ENCODE data around the gene PHAX.
"Not testable (repeated sequence)": the region's sequence is repeated elsewhere in the genome, so short reads cannot be mapped to it uniquely, and the experiment has no call there.

PHAX gene, protein sequence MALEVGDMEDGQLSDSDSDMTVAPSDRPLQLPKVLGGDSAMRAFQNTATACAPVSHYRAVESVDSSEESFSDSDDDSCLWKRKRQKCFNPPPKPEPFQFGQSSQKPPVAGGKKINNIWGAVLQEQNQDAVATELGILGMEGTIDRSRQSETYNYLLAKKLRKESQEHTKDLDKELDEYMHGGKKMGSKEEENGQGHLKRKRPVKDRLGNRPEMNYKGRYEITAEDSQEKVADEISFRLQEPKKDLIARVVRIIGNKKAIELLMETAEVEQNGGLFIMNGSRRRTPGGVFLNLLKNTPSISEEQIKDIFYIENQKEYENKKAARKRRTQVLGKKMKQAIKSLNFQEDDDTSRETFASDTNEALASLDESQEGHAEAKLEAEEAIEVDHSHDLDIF

GRCh38 chr5:126600631-126601511 lies at the start of gene PHAX:
PHAX (plus strand) TSS chr5:126600947; CDS start chr5:126600963, 16 bp downstream.
- peak within 1 kb of the TSS; percentile 67 for H3K27ac ChIP-seq (ENCODE audit: low read length)
- H3K9me3 ChIP-seq (ENCODE audit: control insufficient read depth in 1 of 2, low read length in 2 of 2): no peaks in the 10 kb centered on the region
- H3K4me3 ChIP-seq (ENCODE audit: low read depth in 1 of 2, low read length in 2 of 2): peak within 1 kb of the TSS; percentile 90 to 98
- peaks cover 7 to 11% of the 10 kb centered on the region in 2 donors for H3K36me3 ChIP-seq (ENCODE audit: control insufficient read depth in 1 of 2, insufficient read depth in 2 of 2, low read length in 2 of 2)
- H3K27me3 ChIP-seq (ENCODE audit: low read depth, low read length): no peaks in the 10 kb centered on the region
- peaks cover 0 to 24% of the 10 kb centered on the region in 2 donors for H3K4me1 ChIP-seq (ENCODE audit: control insufficient read depth in 1 of 2, insufficient read depth in 2 of 2, low read length in 2 of 2)

- no peaks in the 10 kb centered on the region for H3K9me3 ChIP-seq (ENCODE audit: control insufficient read depth in 1 of 2, low read length in 2 of 2)
- no peaks in the 10 kb centered on the region for H3K27me3 ChIP-seq (ENCODE audit: low read depth, low read length)
- H3K4me1 ChIP-seq (ENCODE audit: control insufficient read depth in 1 of 2, insufficient read depth in 2 of 2, low read length in 2 of 2): no peaks in the 10 kb centered on the region
- no peak overlapping the region for H3K27ac ChIP-seq (ENCODE audit: low read length)
- no peak overlapping the region for H3K4me3 ChIP-seq (ENCODE audit: low read depth in 1 of 2, low read length in 2 of 2)
- H3K36me3 ChIP-seq (ENCODE audit: control insufficient read depth in 1 of 2, insufficient read depth in 2 of 2, low read length in 2 of 2): peaks cover 24 to 59% of the 10 kb centered on the region in 2 donors
These were observed 48.1 kb upstream of the PHAX start for GRCh38 chr5:126552614-126553013.

DNA sequence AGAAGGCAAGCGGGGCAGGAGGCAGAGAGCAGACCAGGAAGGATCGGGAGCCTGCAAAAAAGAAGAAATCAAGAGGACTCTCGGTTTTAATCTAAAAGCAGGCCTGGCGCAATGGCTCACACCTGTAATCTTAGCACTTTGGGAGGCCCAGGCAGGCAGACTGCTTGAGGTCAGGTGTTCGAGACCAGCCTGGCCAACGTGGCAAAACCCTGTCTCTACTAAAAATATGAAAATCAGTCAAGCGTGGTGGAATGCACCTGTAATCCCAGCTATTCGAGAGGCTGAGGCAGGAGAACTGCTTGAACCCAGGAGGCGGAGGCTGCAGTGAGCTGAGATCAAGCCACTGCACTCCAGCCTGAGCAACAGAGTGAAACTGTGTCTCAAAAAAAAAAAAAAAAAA lies 45.6 kb upstream of the PHAX start:
- not testable (repeated sequence) for H3K4me3 ChIP-seq (ENCODE audit: low read depth in 1 of 2, low read length in 2 of 2); H3K9me3 ChIP-seq (ENCODE audit: control insufficient read depth in 1 of 2, low read length in 2 of 2); H3K4me1 ChIP-seq (ENCODE audit: control insufficient read depth in 1 of 2, insufficient read depth in 2 of 2, low read length in 2 of 2); H3K27me3 ChIP-seq (ENCODE audit: low read depth, low read length); H3K27ac ChIP-seq (ENCODE audit: low read length)
- peaks cover 23 to 46% of the 10 kb centered on the region in 2 donors for H3K36me3 ChIP-seq (ENCODE audit: control insufficient read depth in 1 of 2, insufficient read depth in 2 of 2, low read length in 2 of 2)

DNA sequence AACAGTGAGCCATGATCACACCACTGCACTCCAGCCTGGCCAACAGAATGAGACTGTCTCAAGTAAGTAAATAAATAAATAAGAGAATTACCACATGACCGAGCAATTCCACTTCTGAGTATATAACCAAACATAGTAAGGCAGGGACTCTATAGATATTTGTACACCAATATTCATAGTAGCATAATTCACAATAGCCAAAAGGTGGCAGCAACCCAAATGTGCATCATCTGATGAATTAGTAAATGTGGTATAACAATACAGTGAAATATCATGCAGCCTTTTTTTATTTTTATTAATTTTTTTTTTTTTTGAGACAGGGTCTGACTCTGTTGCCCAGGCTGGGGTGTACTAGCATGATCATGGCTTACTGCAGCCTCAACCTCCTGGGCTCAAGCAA lies 38.8 kb upstream of the PHAX start:
- H3K36me3 ChIP-seq (ENCODE audit: control insufficient read depth in 1 of 2, insufficient read depth in 2 of 2, low read length in 2 of 2): peaks cover 9 to 19% of the 10 kb centered on the region in 2 donors
- H3K4me3 ChIP-seq (ENCODE audit: low read depth in 1 of 2, low read length in 2 of 2): no peak overlapping the region
- H3K27ac ChIP-seq (ENCODE audit: low read length): no peak overlapping the region
- H3K27me3 ChIP-seq (ENCODE audit: low read depth, low read length): no peaks in the 10 kb centered on the region
- H3K4me1 ChIP-seq (ENCODE audit: control insufficient read depth in 1 of 2, insufficient read depth in 2 of 2, low read length in 2 of 2): no peaks in the 10 kb centered on the region
- H3K9me3 ChIP-seq (ENCODE audit: control insufficient read depth in 1 of 2, low read length in 2 of 2): no peaks in the 10 kb centered on the region

GRCh38 chr5:126562823-126563222 lies 37.9 kb upstream of the PHAX start:
- H3K36me3 ChIP-seq (ENCODE audit: control insufficient read depth in 1 of 2, insufficient read depth in 2 of 2, low read length in 2 of 2): peaks cover 9 to 19% of the 10 kb centered on the region in 2 donors
- no peak overlapping the region for H3K4me3 ChIP-seq (ENCODE audit: low read depth in 1 of 2, low read length in 2 of 2)
- H3K27me3 ChIP-seq (ENCODE audit: low read depth, low read length): no peaks in the 10 kb centered on the region
- no peaks in the 10 kb centered on the region for H3K9me3 ChIP-seq (ENCODE audit: control insufficient read depth in 1 of 2, low read length in 2 of 2)
- no peak overlapping the region for H3K27ac ChIP-seq (ENCODE audit: low read length)
- H3K4me1 ChIP-seq (ENCODE audit: control insufficient read depth in 1 of 2, insufficient read depth in 2 of 2, low read length in 2 of 2): no peaks in the 10 kb centered on the region

- Histone ChIP-seq H3K36me3 (ENCODE audit: control insufficient read depth in 1 of 2, insufficient read depth in 2 of 2, low read length in 2 of 2) (peaks cover 13 to 26% of the 10 kb centered on the region in 2 donors), H3K27ac (ENCODE audit: low read length) (no peak overlapping the region), H3K27me3 (ENCODE audit: low read depth, low read length) (no peaks in the 10 kb centered on the region), H3K4me3 (ENCODE audit: low read depth in 1 of 2, low read length in 2 of 2) (no peak overlapping the region), H3K4me1 (ENCODE audit: control insufficient read depth in 1 of 2, insufficient read depth in 2 of 2, low read length in 2 of 2) (no peaks in the 10 kb centered on the region), H3K9me3 (ENCODE audit: control insufficient read depth in 1 of 2, low read length in 2 of 2) (no peaks in the 10 kb centered on the region)
These were observed 32.5 kb upstream of the PHAX start for GRCh38 chr5:126568206-126568755.

DNA sequence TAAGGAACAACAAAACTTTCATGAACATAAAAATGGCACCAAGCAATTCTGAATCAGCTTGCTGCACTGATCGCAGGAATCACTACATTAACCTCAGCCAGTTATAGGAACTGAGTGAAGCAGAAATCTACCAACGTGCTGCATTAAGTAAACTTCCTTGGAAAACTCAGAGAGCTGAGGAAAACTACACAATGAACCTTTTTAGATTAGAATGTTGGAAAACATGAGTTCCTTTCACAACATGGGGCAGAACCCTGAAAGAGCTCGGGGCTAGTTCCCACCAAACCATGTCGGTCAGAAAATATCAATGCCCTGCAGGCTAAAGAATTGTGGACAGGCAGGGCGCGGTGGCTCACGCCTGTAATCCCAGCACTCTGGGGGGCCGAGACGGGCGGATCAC lies 25.1 kb upstream of the PHAX start:
- peaks cover 14 to 25% of the 10 kb centered on the region in 2 donors for H3K36me3 ChIP-seq (ENCODE audit: control insufficient read depth in 1 of 2, insufficient read depth in 2 of 2, low read length in 2 of 2)
- no peaks in the 10 kb centered on the region for H3K27me3 ChIP-seq (ENCODE audit: low read depth, low read length)
- H3K4me3 ChIP-seq (ENCODE audit: low read depth in 1 of 2, low read length in 2 of 2): no peak overlapping the region
- no peak overlapping the region for H3K27ac ChIP-seq (ENCODE audit: low read length)
- no peaks in the 10 kb centered on the region for H3K9me3 ChIP-seq (ENCODE audit: control insufficient read depth in 1 of 2, low read length in 2 of 2)
- no peaks in the 10 kb centered on the region for H3K4me1 ChIP-seq (ENCODE audit: control insufficient read depth in 1 of 2, insufficient read depth in 2 of 2, low read length in 2 of 2)

DNA sequence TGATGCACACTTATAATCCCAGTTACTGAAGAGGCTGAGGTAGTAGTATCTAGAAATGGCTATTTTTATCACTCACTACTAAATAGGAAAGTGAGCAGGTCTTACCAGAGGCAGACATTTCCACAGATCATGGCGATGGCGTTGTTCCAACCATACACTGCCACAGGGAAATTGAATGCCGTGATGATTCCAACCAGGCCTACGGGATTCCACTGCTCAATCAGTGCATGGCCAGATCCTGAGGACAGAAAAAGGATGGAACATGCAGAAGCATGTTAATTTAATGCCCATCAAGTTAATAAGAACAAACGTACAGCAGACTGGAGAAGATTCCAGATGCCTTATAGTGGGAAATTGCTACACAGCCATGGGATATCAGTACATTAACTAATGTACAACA lies 23.8 kb upstream of the PHAX start:
- H3K4me1 ChIP-seq (ENCODE audit: control insufficient read depth in 1 of 2, insufficient read depth in 2 of 2, low read length in 2 of 2): no peaks in the 10 kb centered on the region
- no peak overlapping the region for H3K27ac ChIP-seq (ENCODE audit: low read length)
- H3K27me3 ChIP-seq (ENCODE audit: low read depth, low read length): no peaks in the 10 kb centered on the region
- H3K36me3 ChIP-seq (ENCODE audit: control insufficient read depth in 1 of 2, insufficient read depth in 2 of 2, low read length in 2 of 2): peaks cover 18 to 29% of the 10 kb centered on the region in 2 donors
- H3K9me3 ChIP-seq (ENCODE audit: control insufficient read depth in 1 of 2, low read length in 2 of 2): no peaks in the 10 kb centered on the region
- no peak overlapping the region for H3K4me3 ChIP-seq (ENCODE audit: low read depth in 1 of 2, low read length in 2 of 2)

DNA sequence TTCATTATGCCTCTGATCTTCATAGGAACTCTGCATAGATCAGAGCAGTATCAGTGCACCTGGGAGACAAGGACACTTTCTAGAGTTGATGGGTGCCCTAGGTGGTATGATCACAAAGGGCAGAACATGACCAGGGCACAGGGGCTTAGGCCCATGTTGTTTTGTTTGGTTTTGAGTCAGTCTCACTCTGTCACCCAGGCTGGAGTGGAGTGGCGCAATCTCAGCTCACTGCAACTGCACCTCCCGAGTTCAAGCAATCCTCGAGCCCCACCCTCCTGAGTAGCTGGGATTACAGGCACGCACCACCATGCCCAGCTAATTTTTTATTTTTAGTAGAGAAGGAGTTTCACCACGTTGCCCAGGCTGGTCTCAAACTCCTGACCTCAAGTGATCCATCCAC lies 23.3 kb upstream of the PHAX start:
- no peaks in the 10 kb centered on the region for H3K27me3 ChIP-seq (ENCODE audit: low read depth, low read length)
- H3K9me3 ChIP-seq (ENCODE audit: control insufficient read depth in 1 of 2, low read length in 2 of 2): no peaks in the 10 kb centered on the region
- no peak overlapping the region for H3K27ac ChIP-seq (ENCODE audit: low read length)
- peaks cover 18 to 30% of the 10 kb centered on the region in 2 donors for H3K36me3 ChIP-seq (ENCODE audit: control insufficient read depth in 1 of 2, insufficient read depth in 2 of 2, low read length in 2 of 2)
- no peak overlapping the region for H3K4me3 ChIP-seq (ENCODE audit: low read depth in 1 of 2, low read length in 2 of 2)
- no peaks in the 10 kb centered on the region for H3K4me1 ChIP-seq (ENCODE audit: control insufficient read depth in 1 of 2, insufficient read depth in 2 of 2, low read length in 2 of 2)

DNA sequence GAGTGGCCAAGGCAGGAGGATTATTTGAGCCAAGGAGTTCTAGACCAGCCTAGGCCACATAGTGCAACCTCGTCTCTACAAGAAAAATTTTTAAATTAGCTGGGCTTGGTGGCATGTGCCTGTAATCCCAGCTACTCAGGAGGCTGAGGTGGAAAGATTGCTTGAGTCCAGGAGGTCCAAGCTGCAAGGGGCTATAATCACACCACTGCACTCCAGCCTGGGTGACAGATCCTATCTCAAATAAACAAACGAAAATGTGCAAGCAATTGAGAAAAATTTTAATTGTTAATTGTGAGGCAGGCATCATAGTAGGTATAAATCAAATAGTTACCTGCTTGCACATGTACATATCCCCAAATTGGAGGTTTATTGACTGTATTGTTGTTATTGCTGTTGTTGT lies 21.0 kb upstream of the PHAX start:
- Histone ChIP-seq H3K27me3 (ENCODE audit: low read depth, low read length) (no peaks in the 10 kb centered on the region), H3K27ac (ENCODE audit: low read length) (no peak overlapping the region), H3K4me3 (ENCODE audit: low read depth in 1 of 2, low read length in 2 of 2) (no peak overlapping the region), H3K36me3 (ENCODE audit: control insufficient read depth in 1 of 2, insufficient read depth in 2 of 2, low read length in 2 of 2) (peaks cover 24 to 41% of the 10 kb centered on the region in 2 donors), H3K9me3 (ENCODE audit: control insufficient read depth in 1 of 2, low read length in 2 of 2) (no peaks in the 10 kb centered on the region), H3K4me1 (ENCODE audit: control insufficient read depth in 1 of 2, insufficient read depth in 2 of 2, low read length in 2 of 2) (no peaks in the 10 kb centered on the region)

GRCh38 chr5:126583761-126584160 lies 17.0 kb upstream of the PHAX start:
- H3K36me3 ChIP-seq (ENCODE audit: control insufficient read depth in 1 of 2, insufficient read depth in 2 of 2, low read length in 2 of 2): peaks cover 22 to 44% of the 10 kb centered on the region in 2 donors
- no peaks in the 10 kb centered on the region for H3K27me3 ChIP-seq (ENCODE audit: low read depth, low read length)
- no peak overlapping the region for H3K4me3 ChIP-seq (ENCODE audit: low read depth in 1 of 2, low read length in 2 of 2)
- no peaks in the 10 kb centered on the region for H3K4me1 ChIP-seq (ENCODE audit: control insufficient read depth in 1 of 2, insufficient read depth in 2 of 2, low read length in 2 of 2)
- no peak overlapping the region for H3K27ac ChIP-seq (ENCODE audit: low read length)
- H3K9me3 ChIP-seq (ENCODE audit: control insufficient read depth in 1 of 2, low read length in 2 of 2): no peaks in the 10 kb centered on the region
